CD14-positive monocyte (primary cell): ENCODE data around the gene SCARB1. TPM values are rescaled to one million over a fixed set of nuclear protein-coding genes. Genes with fewer than 3 reads are reported as not detected.
A peak's percentile ranks its signal among the peaks of the same experiment; 100 is the strongest.

Experiments
- DNase-seq, 3 donors: peaks; one replicate each; pipeline ENCODE4 v3.0.0-alpha.2; 2011 to 2022
- H2AFZ ChIP-seq: 2 replicates; pipeline ENCODE4 v1.6.0; 2012; ENCODE audit warnings: mild to moderate bottlenecking, low read depth, low read length, inconsistent platforms; ENCODE audit not compliant: insufficient read depth, poor library complexity, severe bottlenecking
- H3K27ac ChIP-seq, 2 donors: 1 replicate in 1 of 2; 2 replicates in 1 of 2; pipeline ENCODE4 v1.5.1; 2012 to 2013; ENCODE audit warnings: low read length in 2 of 2, control low read depth in 1 of 2, inconsistent platforms in 1 of 2, low read depth in 1 of 2, mild to moderate bottlenecking in 1 of 2
- H3K27me3 ChIP-seq, 2 donors: one replicate each; pipeline versions ENCODE4 v1.6.0 to v1.6.1; 2011 to 2013; ENCODE audit warnings: low read length in 2 of 2; ENCODE audit not compliant: control insufficient read depth in 2 of 2, insufficient read depth in 2 of 2
- H3K36me3 ChIP-seq, 2 donors: replicated peaks in 1 of 2; 1 replicate in 1 of 2; 2 replicates in 1 of 2; pipeline versions ENCODE4 v1.5.1 to v1.6.1; 2012 to 2013; ENCODE audit warnings: low read length in 2 of 2, control low read depth in 1 of 2, inconsistent platforms in 1 of 2, mild to moderate bottlenecking in 1 of 2; ENCODE audit not compliant: insufficient read depth in 2 of 2, control insufficient read depth in 1 of 2
- H3K4me1 ChIP-seq, 2 donors: 1 replicate in 1 of 2; 2 replicates in 1 of 2; pipeline versions ENCODE4 v1.5.1 to v1.6.1; 2012 to 2013; ENCODE audit warnings: low read length in 2 of 2, control low read depth in 1 of 2, inconsistent platforms in 1 of 2, mild to moderate bottlenecking in 1 of 2, moderate library complexity in 1 of 2; ENCODE audit not compliant: insufficient read depth in 2 of 2, control insufficient read depth in 1 of 2
- H3K4me2 ChIP-seq: replicated peaks from 2 replicates; pipeline ENCODE3; 2012; ENCODE audit warnings: low read length, moderate library complexity, mild to moderate bottlenecking; ENCODE audit not compliant: poor library complexity, severe bottlenecking; ENCODE audit errors: extremely low read depth
- H3K4me3 ChIP-seq, 3 experiments: fragments of 200-600 bp in 1 of 3; sonication (generic) in 1 of 3; replicated peaks in 1 of 3; 1 replicate in 2 of 3; 2 replicates in 1 of 3; pipeline ENCODE4 v1.5.1; 2011 to 2013; ENCODE audit warnings: low read length in 3 of 3, mild to moderate bottlenecking in 3 of 3, control low read depth in 2 of 3, low read depth in 2 of 3, inconsistent platforms in 1 of 3, moderate library complexity in 1 of 3
- H3K79me2 ChIP-seq: 2 replicates; pipeline ENCODE4 v1.6.0; 2012; ENCODE audit warnings: mild to moderate bottlenecking, control low read depth, inconsistent platforms, low read length, moderate library complexity; ENCODE audit not compliant: insufficient read depth
- H3K9ac ChIP-seq: 2 replicates; pipeline ENCODE4 v1.6.0; 2017; ENCODE audit warnings: low read length, mild to moderate bottlenecking; ENCODE audit not compliant: insufficient read depth, poor library complexity, severe bottlenecking
- H3K9me3 ChIP-seq, 2 donors: replicated peaks in 1 of 2; 1 replicate in 1 of 2; 2 replicates in 1 of 2; pipeline versions ENCODE4 v1.5.1 to v1.6.1; 2012 to 2013; ENCODE audit warnings: low read length in 2 of 2, control low read depth in 1 of 2; ENCODE audit not compliant: control insufficient read depth in 1 of 2, insufficient read depth in 1 of 2
- H4K20me1 ChIP-seq: 2 replicates; pipeline ENCODE4 v1.6.0; 2012; ENCODE audit warnings: mild to moderate bottlenecking, low read length, control low read depth, moderate library complexity; ENCODE audit not compliant: insufficient read depth
- H3K27ac Mint-ChIP-seq, 7 donors: one replicate each; pipeline ENCODE4 v1.8.0; 2020; ENCODE audit warnings: mild to moderate bottlenecking in 7 of 7, mixed read lengths in 7 of 7, moderate library complexity in 6 of 7, inconsistent platforms in 2 of 7
- H3K27me3 Mint-ChIP-seq, 3 donors: one replicate each; pipeline ENCODE4 v1.8.0; 2021 to 2022; ENCODE audit warnings: low read depth in 3 of 3, mild to moderate bottlenecking in 3 of 3, mixed read lengths in 3 of 3, moderate library complexity in 3 of 3, inconsistent platforms in 1 of 3
- H3K36me3 Mint-ChIP-seq, 2 donors: one replicate each; pipeline ENCODE4 v1.8.0; 2020; ENCODE audit warnings: mixed read lengths in 2 of 2, inconsistent platforms in 1 of 2, mild to moderate bottlenecking in 1 of 2
- H3K4me1 Mint-ChIP-seq: one replicate; pipeline ENCODE4 v1.8.0; 2020; ENCODE audit warnings: mild to moderate bottlenecking, mixed read lengths
- H3K4me3 Mint-ChIP-seq, 2 donors: one replicate each; pipeline ENCODE4 v1.8.0; 2020; ENCODE audit warnings: mild to moderate bottlenecking in 2 of 2, mixed read lengths in 2 of 2, moderate library complexity in 1 of 2
- H3K9me3 Mint-ChIP-seq, 7 donors: one replicate each; pipeline ENCODE4 v1.8.0; 2020 to 2022; ENCODE audit warnings: mixed read lengths in 7 of 7, mild to moderate bottlenecking in 6 of 7, moderate library complexity in 6 of 7, inconsistent platforms in 2 of 7
- WGBS: methylation state at CpG from one replicate; pipeline ENCODE4 v1.1.5; 2013; ENCODE audit warnings: missing lambda C conversion rate; ENCODE audit not compliant: insufficient coverage; 5-methylcytosine and 5-hydroxymethylcytosine counted together
- intact Hi-C, 2 donors: fragments of 100-400 bp; cut with micrococcal nuclease; formaldehyde crosslinking; loops; one replicate each; pipeline versions ENCODE4 v1.15.0 to v1.15.1; 2023
- polyA plus RNA-seq, 3 donors: library from polyadenylated mRNA; depleted of rRNA in 1 of 3; unstranded in 2 of 3; stranded (reverse) in 1 of 3; fragments of 300-500 nt in 2 of 3; fragments of >200 nt in 1 of 3; fragmentation: Illumina TruSeq in 2 of 3; gene quantifications; 1 replicate in 2 of 3; 2 replicates in 1 of 3; pipeline ENCODE4 v1.2.3, GENCODE V29; 2012 to 2021
- TF ChIP-seq, protein P1 (sequence below): fragments of 200-600 bp; IDR thresholded peaks from one replicate; pipeline ENCODE4 v1.8.0; 2022; ENCODE audit warnings: antibody characterized with exemption, mild to moderate bottlenecking

Gene SCARB1
- polyA plus RNA-seq, 3 donors = 13.1 to 34.3 (median 15.2) TPM

DNA sequence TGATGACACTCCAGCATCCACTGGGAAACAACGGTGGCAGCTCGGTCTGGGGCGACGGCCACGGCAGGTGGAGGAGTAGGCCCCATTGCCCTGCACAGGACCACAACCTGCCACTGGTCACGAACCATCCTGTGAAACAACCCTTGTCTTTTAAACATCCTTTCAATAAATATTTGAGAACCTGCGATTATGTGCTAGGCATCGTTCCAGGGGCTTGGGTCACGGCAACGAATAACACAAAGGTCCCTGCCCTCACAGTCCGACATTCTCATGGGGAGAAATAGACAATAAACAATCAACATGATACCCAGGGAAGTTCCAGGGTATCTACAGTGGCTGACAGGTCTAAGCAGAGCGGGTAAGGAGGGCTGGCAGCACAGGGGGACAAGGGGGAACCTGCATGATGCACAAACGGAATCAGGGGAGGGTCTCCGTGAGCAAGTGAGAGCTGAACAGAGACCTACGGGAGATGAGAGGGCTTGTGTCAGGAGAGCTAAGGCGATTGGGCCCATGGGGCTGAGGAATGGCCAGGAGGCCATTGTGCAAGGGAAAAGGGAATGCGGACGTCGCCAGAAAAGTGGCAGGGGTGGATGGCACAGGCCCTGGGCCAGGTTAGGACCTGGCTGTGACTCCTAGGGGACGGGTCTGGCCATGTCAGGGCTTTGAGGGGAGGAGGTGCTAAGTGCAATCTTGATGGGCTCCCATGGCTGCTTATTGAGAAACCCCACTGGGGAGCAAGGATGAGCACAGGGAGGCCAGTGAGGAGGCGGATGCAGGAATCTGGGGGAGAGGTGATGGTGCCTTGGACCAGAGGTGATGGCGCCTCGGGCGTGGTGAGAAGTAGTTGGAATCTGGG is 9.7 kb downstream of the SCARB1 start:
- no peak for DNase-seq
- WGBS = 95% methylated on average over 23 of the region's 24 CpGs
- H4K20me1 ChIP-seq = no peaks in the 10 kb centered on the region
- H3K4me3 ChIP-seq = no peak overlapping the region
- peak overlapping the region; percentile 31 to 61 for H3K27ac ChIP-seq
- intact Hi-C loops = loop anchor here in 1 of 2 donors (10.0 kb wide), 1 partner anchor 51 kb away; no protein-coding TSS in a partner anchor
- peaks cover 26% of the 10 kb centered on the region for H3K79me2 ChIP-seq
- peaks cover 56% of the 10 kb centered on the region for H3K4me1 Mint-ChIP-seq
- H3K27ac Mint-ChIP-seq = peak overlapping the region in 5 of 7 donors; percentile 37 to 97 (median 93)
- H3K9me3 ChIP-seq = no peaks in the 10 kb centered on the region
- peaks cover 57 to 59% of the 10 kb centered on the region in 2 donors for H3K4me1 ChIP-seq
- TF ChIP-seq, protein P1, sequence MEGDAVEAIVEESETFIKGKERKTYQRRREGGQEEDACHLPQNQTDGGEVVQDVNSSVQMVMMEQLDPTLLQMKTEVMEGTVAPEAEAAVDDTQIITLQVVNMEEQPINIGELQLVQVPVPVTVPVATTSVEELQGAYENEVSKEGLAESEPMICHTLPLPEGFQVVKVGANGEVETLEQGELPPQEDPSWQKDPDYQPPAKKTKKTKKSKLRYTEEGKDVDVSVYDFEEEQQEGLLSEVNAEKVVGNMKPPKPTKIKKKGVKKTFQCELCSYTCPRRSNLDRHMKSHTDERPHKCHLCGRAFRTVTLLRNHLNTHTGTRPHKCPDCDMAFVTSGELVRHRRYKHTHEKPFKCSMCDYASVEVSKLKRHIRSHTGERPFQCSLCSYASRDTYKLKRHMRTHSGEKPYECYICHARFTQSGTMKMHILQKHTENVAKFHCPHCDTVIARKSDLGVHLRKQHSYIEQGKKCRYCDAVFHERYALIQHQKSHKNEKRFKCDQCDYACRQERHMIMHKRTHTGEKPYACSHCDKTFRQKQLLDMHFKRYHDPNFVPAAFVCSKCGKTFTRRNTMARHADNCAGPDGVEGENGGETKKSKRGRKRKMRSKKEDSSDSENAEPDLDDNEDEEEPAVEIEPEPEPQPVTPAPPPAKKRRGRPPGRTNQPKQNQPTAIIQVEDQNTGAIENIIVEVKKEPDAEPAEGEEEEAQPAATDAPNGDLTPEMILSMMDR = no peak
- no peak overlapping the region for H3K4me2 ChIP-seq
- peaks cover 14 to 17% of the 10 kb centered on the region in 2 donors for H3K36me3 Mint-ChIP-seq
- no peaks in the 10 kb centered on the region for H3K27me3 ChIP-seq
- H3K4me3 Mint-ChIP-seq = no peak overlapping the region
- no peaks in the 10 kb centered on the region for H3K27me3 Mint-ChIP-seq
- no peaks in the 10 kb centered on the region for H3K36me3 ChIP-seq
- H2AFZ ChIP-seq = no peak overlapping the region
- peaks cover 0 to 5% (median 0%) of the 10 kb centered on the region in 7 donors for H3K9me3 Mint-ChIP-seq
- no peak overlapping the region for H3K9ac ChIP-seq

DNA sequence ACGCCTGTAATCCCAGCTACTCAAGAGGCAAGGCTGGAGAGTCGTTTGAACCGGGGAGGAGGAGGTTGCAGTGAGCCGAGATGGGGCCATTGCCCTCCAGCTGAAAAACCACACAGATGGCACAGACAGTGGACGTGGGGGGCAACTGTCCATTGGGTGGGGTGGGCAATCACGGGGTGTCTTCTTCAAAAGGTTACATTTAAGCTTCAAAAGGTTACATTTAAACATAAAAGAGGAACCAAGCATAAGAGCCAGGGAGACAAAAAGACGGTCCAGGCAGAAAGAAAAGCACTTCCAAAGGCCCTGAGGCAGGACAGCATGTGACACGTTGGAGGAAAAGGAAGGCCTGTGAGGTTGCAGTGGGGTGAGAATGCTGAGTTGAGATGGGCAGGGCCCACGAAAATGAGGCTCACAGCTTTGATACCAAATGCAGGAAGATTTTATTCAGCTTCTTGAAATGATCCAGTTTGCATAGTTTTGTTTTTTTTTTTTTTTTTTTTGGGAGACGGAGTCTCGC is 10.7 kb downstream of the SCARB1 start:
- Histone ChIP-seq H3K27ac (peak overlapping the region; percentile 86), H3K4me3 (peak overlapping the region in 1 of 3 experiments; percentile 59), H3K27me3 (no peaks in the 10 kb centered on the region), H3K9ac (peak overlapping the region; percentile 34), H3K4me2 (peak overlapping the region; percentile 73), H2AFZ (no peak overlapping the region), H3K36me3 (peaks cover 0 to 6% of the 10 kb centered on the region in 2 donors), H3K79me2 (peaks cover 26% of the 10 kb centered on the region), H4K20me1 (no peaks in the 10 kb centered on the region), H3K9me3 (no peaks in the 10 kb centered on the region), H3K4me1 (peaks cover 57 to 59% of the 10 kb centered on the region in 2 donors)
- intact Hi-C loops = loop anchor here in 1 of 2 donors (10.0 kb wide), 1 partner anchor 52 kb away; no protein-coding TSS in a partner anchor
- H3K27ac Mint-ChIP-seq = peak overlapping the region; percentile 93 to 97 (median 95)
- peaks cover 57% of the 10 kb centered on the region for H3K4me1 Mint-ChIP-seq
- H3K9me3 Mint-ChIP-seq = peaks cover 0 to 5% (median 0%) of the 10 kb centered on the region in 7 donors
- TF ChIP-seq, protein P1 = no peak
- DNase-seq = peak; percentile 34 to 54 (median 54)
- peaks cover 0 to 4% (median 0%) of the 10 kb centered on the region in 3 donors for H3K27me3 Mint-ChIP-seq
- peak overlapping the region in 1 of 2 donors; percentile 87 for H3K4me3 Mint-ChIP-seq
- peaks cover 20 to 22% of the 10 kb centered on the region in 2 donors for H3K36me3 Mint-ChIP-seq
- 14% methylated on average over 2 of the region's 11 CpGs for WGBS
